ENCODE data around the gene KIAA2012. TPM values are rescaled to one million over a fixed set of nuclear protein-coding genes. Genes with fewer than 3 reads are reported as not detected.

KIAA2012 gene
- total RNA-seq, 1 donor from 2014 or later = not detected

GRCh38 chr2:202088777-202089176 lies 15.7 kb downstream of the KIAA2012 start:
- no peak for ATAC-seq

- ATAC-seq = no peak
Measured at GRCh38 chr2:202090530-202090929, 17.5 kb downstream of the KIAA2012 start.

GRCh38 chr2:202091476-202091875 lies 18.4 kb downstream of the KIAA2012 start:
- no peak for ATAC-seq

GRCh38 chr2:202094426-202094986 lies 21.5 kb downstream of the KIAA2012 start:
- no peak for ATAC-seq

GRCh38 chr2:202095235-202095634 lies 22.2 kb downstream of the KIAA2012 start:
- no peak for ATAC-seq

GRCh38 chr2:202096736-202097135 lies 23.7 kb downstream of the KIAA2012 start:
- ATAC-seq = no peak

GRCh38 chr2:202098291-202098690 lies 25.2 kb downstream of the KIAA2012 start:
- no peak for ATAC-seq

GRCh38 chr2:202099515-202099914 lies 26.5 kb downstream of the KIAA2012 start:
- peak; percentile 26 for ATAC-seq

GRCh38 chr2:202100176-202100575 lies 27.1 kb downstream of the KIAA2012 start:
- ATAC-seq = no peak

- no peak for ATAC-seq
Measured at GRCh38 chr2:202101026-202101579, 28.0 kb downstream of the KIAA2012 start.

GRCh38 chr2:202102425-202103000 lies 29.5 kb downstream of the KIAA2012 start:
- ATAC-seq = no peak

- peak; percentile 67 for ATAC-seq
Measured at GRCh38 chr2:202104286-202104870, 31.3 kb downstream of the KIAA2012 start.

GRCh38 chr2:202105025-202105424 lies 32.0 kb downstream of the KIAA2012 start:
- ATAC-seq = no peak

- no peak for ATAC-seq
Measured at GRCh38 chr2:202108345-202108744, 35.3 kb downstream of the KIAA2012 start.

GRCh38 chr2:202109139-202109736 lies 36.2 kb downstream of the KIAA2012 start:
- ATAC-seq = no peak

- no peak for ATAC-seq
Measured at GRCh38 chr2:202109737-202110184, 36.7 kb downstream of the KIAA2012 start.

- ATAC-seq = no peak
Measured at GRCh38 chr2:202110491-202110890, 37.4 kb downstream of the KIAA2012 start.

GRCh38 chr2:202112041-202112440 lies 39.0 kb downstream of the KIAA2012 start:
- ATAC-seq = no peak

- no peak for ATAC-seq
Measured at GRCh38 chr2:202113571-202114142, 40.6 kb downstream of the KIAA2012 start.

- no peak for ATAC-seq
Measured at GRCh38 chr2:202114291-202114690, 41.2 kb downstream of the KIAA2012 start.

GRCh38 chr2:202114795-202115194 lies 41.7 kb downstream of the KIAA2012 start:
- no peak for ATAC-seq

GRCh38 chr2:202115479-202115971 lies 42.5 kb downstream of the KIAA2012 start:
- no peak for ATAC-seq

- no peak for ATAC-seq
Measured at GRCh38 chr2:202116691-202117090, 43.6 kb downstream of the KIAA2012 start.
